Raji (cell line): ENCODE results near the gene ARID4B.

ENCODE experiments used
- POLR2A ChIP-seq: IDR thresholded peaks from 2 replicates; pipeline ENCODE4 v1.6.1; 2011; ENCODE audit warnings: low read depth, low read length, control low read depth; ENCODE audit not compliant: insufficient read depth

Gene ARID4B

GRCh38 chr1:235313931-235314678 is 13.9 kb downstream of the ARID4B start:
- TF ChIP-seq POLR2A = no peak

GRCh38 chr1:235313262-235313661 is 14.7 kb downstream of the ARID4B start:
- TF ChIP-seq POLR2A = no peak

GRCh38 chr1:235307158-235308124 is 20.5 kb downstream of the ARID4B start:
- no peak for TF ChIP-seq POLR2A

- TF ChIP-seq POLR2A = no peak
These were observed 23.2 kb downstream of the ARID4B start for GRCh38 chr1:235304549-235305451.

- no peak for TF ChIP-seq POLR2A
These were observed 25.8 kb downstream of the ARID4B start for GRCh38 chr1:235302143-235302542.

- TF ChIP-seq POLR2A = no peak
These were observed 28.7 kb downstream of the ARID4B start for GRCh38 chr1:235299169-235299858.

- TF ChIP-seq POLR2A = no peak
These were observed 29.2 kb downstream of the ARID4B start for GRCh38 chr1:235298758-235299157.

GRCh38 chr1:235297579-235297978 is 30.4 kb downstream of the ARID4B start:
- TF ChIP-seq POLR2A = no peak

- no peak for TF ChIP-seq POLR2A
These were observed 31.2 kb downstream of the ARID4B start for GRCh38 chr1:235296729-235297128.

GRCh38 chr1:235295902-235296350 is 32.1 kb downstream of the ARID4B start:
- no peak for TF ChIP-seq POLR2A

GRCh38 chr1:235293322-235293942 is 34.5 kb downstream of the ARID4B start:
- TF ChIP-seq POLR2A = no peak

GRCh38 chr1:235292790-235293189 is 35.2 kb downstream of the ARID4B start:
- no peak for TF ChIP-seq POLR2A

GRCh38 chr1:235291599-235292091 is 36.3 kb downstream of the ARID4B start:
- no peak for TF ChIP-seq POLR2A
